PC-3 (cell line): Measurements from ENCODE around the gene KCNJ5. TPM values are rescaled to one million over a fixed set of nuclear protein-coding genes. Genes with fewer than 3 reads are reported as not detected.

Source experiments
- ATAC-seq: fragments of 200-7000 bp; cut with Tn5 transposase; 2 replicates; pipeline ENCODE4 v1.9.1; 2020; ENCODE audit warnings: mild to moderate bottlenecking, moderate library complexity
- BruUV-seq: library from RNA; stranded (reverse); fragments of 400-500 nt; replicated peaks from 2 replicates; lab custom pipeline; 2021; lab: Mats Ljungman, UMichigan
- CTCF ChIA-PET: fragments of 300-600 bp; sonication (Branson Sonifier 250); formaldehyde crosslinking; loops from one replicate; lab custom pipeline; 2022; ENCODE audit warnings: antibody characterized with exemption; lab: Charles Lee
- POLR2A ChIA-PET: fragments of 300-600 bp; sonication (Branson Sonifier 250); formaldehyde crosslinking; loops from one replicate; lab custom pipeline; 2022; ENCODE audit warnings: antibody characterized with exemption; ENCODE audit not compliant: unreplicated experiment; lab: Charles Lee
- DNase-seq: peaks from one replicate; pipeline ENCODE4 v3.0.0-alpha.2; 2015
- H2AFZ ChIP-seq: fragments of 300-600 bp; sonication (generic); 2 replicates; pipeline ENCODE4 v1.6.0; 2016; ENCODE audit warnings: antibody characterized with exemption, low read length
- H3F3A ChIP-seq: fragments of 300-600 bp; sonication (generic); one replicate; pipeline ENCODE4 v1.6.0; 2017; ENCODE audit warnings: antibody characterized with exemption, low read length, control low read depth, mild to moderate bottlenecking; ENCODE audit not compliant: unreplicated experiment
- H3K27ac ChIP-seq: fragments of 300-600 bp; sonication (generic); 2 replicates; pipeline ENCODE4 v1.5.1; 2016; ENCODE audit warnings: mild to moderate bottlenecking, low read length
- H3K27me3 ChIP-seq: fragments of 300-600 bp; sonication (generic); 2 replicates; pipeline ENCODE4 v1.6.1; 2016; ENCODE audit warnings: low read length, mixed read lengths
- H3K36me3 ChIP-seq: fragments of 300-600 bp; sonication (generic); 2 replicates; pipeline ENCODE4 v1.6.1; 2016; ENCODE audit warnings: low read depth, mixed run types, low read length, mixed read lengths
- H3K4me1 ChIP-seq: fragments of 300-600 bp; sonication (generic); 2 replicates; pipeline ENCODE4 v1.5.1; 2016; ENCODE audit warnings: low read length; ENCODE audit not compliant: insufficient read depth
- H3K4me2 ChIP-seq: fragments of 300-600 bp; sonication (generic); 2 replicates; pipeline ENCODE4 v1.6.0; 2016; ENCODE audit warnings: low read length
- H3K4me3 ChIP-seq: fragments of 300-600 bp; sonication (generic); 2 replicates; pipeline ENCODE4 v1.5.1; 2016; ENCODE audit warnings: mild to moderate bottlenecking, low read length, mixed read lengths
- H3K79me2 ChIP-seq: fragments of 300-600 bp; sonication (generic); 2 replicates; pipeline ENCODE4 v1.6.1; 2017; ENCODE audit warnings: low read length, mixed read lengths
- H3K9ac ChIP-seq: fragments of 300-600 bp; sonication (generic); 2 replicates; pipeline ENCODE4 v1.6.0; 2016; ENCODE audit warnings: mild to moderate bottlenecking, low read length
- H3K9me2 ChIP-seq: fragments of 300-600 bp; sonication (generic); replicated peaks from 2 replicates; pipeline ENCODE4 v1.6.1; 2016; ENCODE audit warnings: mixed run types, low read length, mixed read lengths
- H3K9me3 ChIP-seq: fragments of 300-600 bp; sonication (generic); 2 replicates; pipeline ENCODE4 v1.6.1; 2016; ENCODE audit warnings: low read length, mixed read lengths
- H4K20me1 ChIP-seq: fragments of 300-600 bp; sonication (generic); 2 replicates; pipeline ENCODE4 v1.6.1; 2016; ENCODE audit warnings: low read length, mixed read lengths
- CTCF ChIP-seq: fragments of 300-600 bp; sonication (generic); conservative IDR thresholded peaks from 2 replicates; pipeline ENCODE4 v1.5.1; 2017; ENCODE audit warnings: antibody characterized with exemption, low read depth, mild to moderate bottlenecking, low read length
- EZH2 ChIP-seq: fragments of 300-600 bp; sonication (generic); IDR thresholded peaks from one replicate; pipeline ENCODE4 v1.6.1; 2017; ENCODE audit warnings: antibody characterized with exemption, mild to moderate bottlenecking, low read length; ENCODE audit not compliant: unreplicated experiment
- EZH2phosphoT487 ChIP-seq: fragments of 300-600 bp; sonication (generic); IDR thresholded peaks from 2 replicates; pipeline ENCODE4 v1.6.1; 2018; ENCODE audit warnings: mild to moderate bottlenecking, antibody characterized with exemption, low read length, borderline replicate concordance
- intact Hi-C: fragments of 100-400 bp; cut with micrococcal nuclease; formaldehyde crosslinking; loops from 2 replicates; pipeline ENCODE4 v1.9.0; 2023
- total RNA-seq: library from RNA; depleted of rRNA; stranded (reverse); fragments of >200 nt; gene quantifications from 2 replicates; pipeline ENCODE4 v1.2.3, GENCODE V29; 2014

Gene KCNJ5
- total RNA-seq, 1 experiment from 2014 or later, result not detected

- ChIA-PET POLR2A (no interaction called here), CTCF (interaction anchor here (0.6 to 1.1 kb wide), 3 partner anchors 13 to 66 kb away, joined by 3 to 15 read pairs (median 3); no protein-coding TSS in a partner anchor)
- H3K9me3 ChIP-seq, result no peaks in the 10 kb centered on the region
- no peak overlapping the region for H3K27ac ChIP-seq
- H2AFZ ChIP-seq, result peak overlapping the region; percentile 94
- 0 out of 2 replicates have a peak, but pooled peaks cover 2% of the 10 kb centered on the region for H3K27me3 ChIP-seq
- TF ChIP-seq EZH2 (no peak), CTCF (no peak), EZH2phosphoT487 (no peak)
- no peaks in the 10 kb centered on the region for H3K36me3 ChIP-seq
- H3K4me1 ChIP-seq, result peaks cover 5% of the 10 kb centered on the region; the same call in 1 of the 2 replicates
- intact Hi-C loops, result no loop called here
- H3K4me2 ChIP-seq, result peak overlapping the region; percentile 99
- H3K9ac ChIP-seq, result no peak overlapping the region
- BruUV-seq, result no TSS peak
- ATAC-seq (no peak; the same call in 1 of the 2 replicates), DNase-seq (no peak)
- H4K20me1 ChIP-seq, result no peaks in the 10 kb centered on the region
- no peaks in the 10 kb centered on the region for H3F3A ChIP-seq
- H3K9me2 ChIP-seq, result no peaks in the 10 kb centered on the region
- H3K4me3 ChIP-seq, result peak overlapping the region; percentile 77
- H3K79me2 ChIP-seq, result no peaks in the 10 kb centered on the region
Measured at GRCh38 chr11:128890216-128890542, 977 bp upstream of the KCNJ5 start.

DNA sequence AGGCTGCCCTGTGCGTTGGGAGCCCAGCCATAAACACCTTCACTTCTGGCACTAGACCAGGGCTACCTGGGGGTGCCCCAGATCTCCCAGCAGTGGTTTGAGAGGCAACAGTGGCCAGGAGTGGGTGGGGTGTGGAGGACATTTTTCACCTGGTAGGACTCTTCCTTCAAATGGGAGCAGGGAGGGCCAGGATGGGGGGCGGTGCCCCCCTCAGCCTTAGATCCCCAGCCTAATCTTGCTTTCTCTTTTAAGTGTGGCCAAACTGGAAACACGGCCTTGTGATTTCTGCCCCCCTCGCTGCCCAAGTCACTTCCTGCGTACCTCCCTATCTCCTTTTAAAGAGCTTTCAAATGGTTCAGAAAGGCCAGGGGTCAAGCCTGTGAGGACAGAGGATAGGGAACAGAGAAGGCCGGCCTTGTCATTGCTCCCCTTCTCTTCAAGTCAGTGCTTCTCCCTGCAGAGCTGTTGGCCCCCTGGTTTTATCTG is 800 bp downstream of the KCNJ5 start:
- Histone ChIP-seq H3K79me2 (no peaks in the 10 kb centered on the region), H3K27ac (no peak overlapping the region), H3K9me3 (no peaks in the 10 kb centered on the region), H3K9ac (no peak overlapping the region), H3K4me2 (no peak overlapping the region), H4K20me1 (no peaks in the 10 kb centered on the region), H3K9me2 (no peaks in the 10 kb centered on the region), H3K4me1 (peaks cover 5% of the 10 kb centered on the region; the same call in 1 of the 2 replicates), H3K4me3 (no peak overlapping the region), H3K36me3 (no peaks in the 10 kb centered on the region), H3K27me3 (0 out of 2 replicates have a peak, but pooled peaks cover 2% of the 10 kb centered on the region), H3F3A (no peaks in the 10 kb centered on the region), H2AFZ (no peak overlapping the region)
- no peak for TF ChIP-seq EZH2phosphoT487
- no peak for TF ChIP-seq CTCF
- no peak for TF ChIP-seq EZH2
- intact Hi-C loops, result no loop called here
- CTCF ChIA-PET, result interaction anchor here (0.5 kb wide), 1 partner anchor 11 kb away, joined by 3 read pairs; no protein-coding TSS in a partner anchor
- POLR2A ChIA-PET, result no interaction called here
- DNase-seq (no peak), ATAC-seq (no peak)
- BruUV-seq, result no TSS peak

DNA sequence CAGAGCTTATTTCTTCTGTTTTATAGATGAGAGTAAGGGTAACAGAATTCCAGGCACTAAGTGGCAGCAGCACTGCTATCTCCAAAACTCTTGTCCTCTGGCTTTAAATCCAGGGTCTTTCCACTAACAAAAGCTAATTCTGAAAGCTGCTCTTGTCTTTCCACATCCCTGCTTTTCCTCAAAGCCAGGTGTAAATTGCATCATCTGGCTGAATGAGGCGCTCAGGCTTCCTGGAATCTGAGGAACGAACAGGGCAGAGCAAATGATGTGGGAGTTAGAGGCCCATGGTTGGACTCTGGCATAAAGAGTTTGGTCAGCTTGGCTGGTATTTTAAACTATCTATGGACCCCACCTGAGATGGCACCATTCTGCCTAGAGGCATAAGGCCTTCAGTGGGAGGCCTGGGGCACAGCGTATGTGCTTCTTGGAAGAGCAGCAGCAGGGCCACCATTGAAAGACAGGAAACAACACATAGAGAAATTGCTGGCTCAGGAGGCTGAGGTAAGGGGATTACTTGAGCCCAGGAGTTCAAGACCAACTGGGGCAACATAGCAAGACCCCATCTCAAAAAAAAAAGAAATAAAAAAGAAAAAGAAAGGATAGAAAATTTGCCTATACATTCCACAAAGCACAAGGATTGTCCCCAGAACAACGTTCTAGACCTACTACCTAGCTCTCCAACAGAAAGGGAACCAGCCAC is 1.9 kb downstream of the KCNJ5 start:
- H3K27ac ChIP-seq, result no peak overlapping the region
- BruUV-seq, result no TSS peak
- no peak overlapping the region for H3K4me2 ChIP-seq
- H3F3A ChIP-seq, result no peaks in the 10 kb centered on the region
- H3K36me3 ChIP-seq, result no peaks in the 10 kb centered on the region
- H3K4me1 ChIP-seq, result peaks cover 5% of the 10 kb centered on the region; the same call in 1 of the 2 replicates
- no peaks in the 10 kb centered on the region for H3K9me2 ChIP-seq
- CTCF ChIA-PET, result interaction anchor here (0.5 to 0.6 kb wide), 2 partner anchors 10 to 1201 kb away, joined by 3 to 4 read pairs; no protein-coding TSS in a partner anchor
- no peak overlapping the region for H3K9ac ChIP-seq
- intact Hi-C loops, result no loop called here
- no peaks in the 10 kb centered on the region for H3K79me2 ChIP-seq
- no peaks in the 10 kb centered on the region for H4K20me1 ChIP-seq
- TF ChIP-seq CTCF (no peak), EZH2phosphoT487 (no peak), EZH2 (no peak)
- DNase-seq, result no peak
- H3K9me3 ChIP-seq, result no peaks in the 10 kb centered on the region
- POLR2A ChIA-PET, result no interaction called here
- H2AFZ ChIP-seq, result no peak overlapping the region
- ATAC-seq, result no peak
- no peak overlapping the region for H3K4me3 ChIP-seq
- 0 out of 2 replicates have a peak, but pooled peaks cover 2% of the 10 kb centered on the region for H3K27me3 ChIP-seq
